ENCODE measurements around the gene CALHM3. TPM values are rescaled to one million over a fixed set of nuclear protein-coding genes. Genes with fewer than 3 reads are reported as not detected.

The CALHM3 gene
- total and polyA plus RNA-seq, 7 experiments from 2014 or later: not detected

DNA sequence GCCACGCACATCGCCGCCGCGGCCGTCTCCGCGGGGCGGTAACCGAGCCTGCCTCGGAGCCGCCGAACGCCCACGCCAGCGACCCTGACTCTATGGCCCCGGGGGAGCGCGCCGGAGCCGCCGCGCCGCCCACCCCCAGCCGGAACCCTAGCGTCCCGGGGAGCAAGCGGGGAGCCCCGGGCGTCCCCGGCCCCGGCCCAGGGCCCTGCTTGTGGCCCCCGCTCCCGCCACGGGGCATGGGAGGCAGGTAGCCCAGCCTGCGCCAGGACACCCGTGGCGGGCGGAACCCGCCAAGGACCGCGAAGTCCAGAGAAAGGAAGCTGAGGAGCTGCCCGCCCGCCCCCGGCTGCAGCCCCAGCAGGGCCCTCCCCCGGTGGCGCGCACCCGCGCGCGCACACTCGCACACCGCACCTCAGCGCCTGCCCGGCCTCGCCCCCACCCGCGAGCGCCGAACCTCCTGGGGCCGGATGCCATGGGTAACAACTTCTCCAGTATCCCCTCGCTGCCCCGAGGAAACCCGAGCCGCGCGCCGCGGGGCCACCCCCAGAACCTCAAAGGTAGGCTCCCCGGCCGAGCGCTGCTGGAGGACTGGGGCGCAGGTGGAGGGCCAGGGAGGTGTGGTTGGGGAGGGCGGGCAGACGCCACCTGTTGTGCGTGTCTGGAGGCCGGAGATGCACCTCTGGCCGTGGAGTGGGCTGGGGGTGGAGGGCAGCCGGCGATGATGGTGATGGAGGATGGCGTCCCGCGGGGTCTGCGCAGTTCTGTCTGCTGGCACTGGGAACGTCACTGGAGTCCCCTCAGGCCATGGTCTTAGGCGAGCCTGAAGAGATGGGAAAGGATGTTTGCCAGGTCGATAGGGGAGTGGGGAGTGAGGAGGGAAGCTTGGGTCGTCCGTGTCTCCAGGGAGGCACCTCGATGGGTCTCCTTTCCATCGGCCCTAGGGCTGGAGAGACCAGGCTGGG is 15.2 kb upstream of the CALHM3 start:
- Mint-ChIP-seq H3K27ac (no peak overlapping the region), H3K36me3 (no peaks in the 10 kb centered on the region), H3K4me3 (peak overlapping the region; percentile 37 to 82 (median 72)), H3K9me3 (no peaks in the 10 kb centered on the region), H3K27me3 (peaks cover 41 to 62% (median 47%) of the 10 kb centered on the region in 5 donors), H3K4me1 (peaks cover 0 to 18% (median 15%) of the 10 kb centered on the region in 7 donors)
- Histone ChIP-seq H3K4me3 (ENCODE audit: low read length) (peak overlapping the region; percentile 30), H3K36me3 (ENCODE audit: control insufficient read depth in 2 of 3, insufficient read depth in 3 of 3, low read length in 3 of 3) (no peaks in the 10 kb centered on the region), H3K9me3 (ENCODE audit: control insufficient read depth in 2 of 3, low read length in 3 of 3) (no peaks in the 10 kb centered on the region), H3K4me1 (ENCODE audit: control insufficient read depth in 2 of 2, insufficient read depth in 2 of 2, low read length in 2 of 2) (peaks cover 0 to 12% of the 10 kb centered on the region in 2 donors), H3K27ac (ENCODE audit: low read depth, low read length) (no peak overlapping the region), H3K27me3 (ENCODE audit: control insufficient read depth in 2 of 2, insufficient read depth in 2 of 2, low read length in 2 of 2) (no peaks in the 10 kb centered on the region)
- ATAC-seq: peak; percentile 44
- ChIA-PET POLR2A (interaction anchor here (0.6 to 0.7 kb wide), 2 partner anchors 78 to 843 kb away, joined by 3 read pairs; no protein-coding TSS in a partner anchor), CTCF (interaction anchor here (0.6 to 1.5 kb wide), 2 partner anchors 54 to 78 kb away, joined by 4 to 5 read pairs; no protein-coding TSS in a partner anchor)
- intact Hi-C loops (cut with micrococcal nuclease): loop anchor here in 1 of 2 donors (1.0 to 5.0 kb wide), 2 partner anchors 90 to 577 kb away; partner anchors contain the start of gene CNNM2
- peak in 2 of 9 donors; percentile 24 to 53 for DNase-seq

DNA sequence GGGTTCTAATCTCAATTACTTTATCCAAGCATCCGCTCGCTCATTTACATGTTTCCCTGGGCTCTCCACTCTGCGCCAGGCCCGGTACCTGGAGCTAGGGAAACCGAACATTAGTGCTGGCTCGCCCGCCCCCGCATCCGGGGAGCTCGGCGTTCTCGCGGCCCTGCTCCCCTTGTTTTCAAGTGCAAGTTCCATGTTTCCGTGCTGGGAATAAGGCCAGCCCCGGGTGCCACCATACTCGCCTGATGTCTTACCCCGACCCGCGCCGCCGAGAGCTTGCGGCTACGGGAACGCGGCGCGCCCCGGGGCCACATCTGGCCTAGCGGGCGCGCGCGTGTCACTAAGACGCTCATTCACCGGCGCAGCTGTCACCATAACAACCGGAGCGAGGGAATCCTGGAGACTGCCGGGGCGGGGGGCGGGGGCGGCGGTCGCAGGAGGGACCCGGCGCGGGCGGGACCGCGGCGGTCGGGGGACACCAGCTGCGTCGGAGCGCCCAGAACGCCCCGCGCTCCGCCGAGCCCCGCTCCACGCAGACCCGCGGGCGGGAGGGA is 14.4 kb upstream of the CALHM3 start, which contains the start of gene NEURL1:
NEURL1 (plus strand) TSS at position 344 of the 554 bp plus-strand sequence. CDS start 683 bp downstream, outside the sequence.
- no peaks in the 10 kb centered on the region for H3K36me3 ChIP-seq (ENCODE audit: control insufficient read depth in 2 of 3, insufficient read depth in 3 of 3, low read length in 3 of 3)
- H3K27me3 Mint-ChIP-seq: peaks cover 35 to 55% (median 47%) of the 10 kb centered on the region in 5 donors
- DNase-seq: peak in 1 of 9 donors; percentile 47
- no peaks in the 10 kb centered on the region for H3K36me3 Mint-ChIP-seq
- ChIA-PET CTCF (interaction anchor here (1.5 kb wide), 1 partner anchor 77 kb away, joined by 4 read pairs; no protein-coding TSS in a partner anchor), POLR2A (no interaction called here)
- no peaks in the 10 kb centered on the region for H3K27me3 ChIP-seq (ENCODE audit: control insufficient read depth in 2 of 2, insufficient read depth in 2 of 2, low read length in 2 of 2)
- H3K4me1 ChIP-seq (ENCODE audit: control insufficient read depth in 2 of 2, insufficient read depth in 2 of 2, low read length in 2 of 2): peaks cover 0 to 12% of the 10 kb centered on the region in 2 donors
- ATAC-seq: peak; percentile 40
- H3K4me3 Mint-ChIP-seq: peak within 1 kb of the TSS; percentile 75 to 87 (median 82)
- no peak within 1 kb of the TSS for H3K27ac Mint-ChIP-seq
- intact Hi-C loops (cut with micrococcal nuclease): loop anchor here in 1 of 2 donors (1.0 to 5.0 kb wide), 2 partner anchors 91 to 576 kb away; partner anchors contain the start of gene CNNM2
- no peaks in the 10 kb centered on the region for H3K9me3 Mint-ChIP-seq
- H3K4me3 ChIP-seq (ENCODE audit: low read length): peak within 1 kb of the TSS; percentile 42
- H3K27ac ChIP-seq (ENCODE audit: low read depth, low read length): no peak within 1 kb of the TSS
- H3K4me1 Mint-ChIP-seq: peaks cover 0 to 18% (median 15%) of the 10 kb centered on the region in 7 donors
- no peaks in the 10 kb centered on the region for H3K9me3 ChIP-seq (ENCODE audit: control insufficient read depth in 2 of 3, low read length in 3 of 3)

DNA sequence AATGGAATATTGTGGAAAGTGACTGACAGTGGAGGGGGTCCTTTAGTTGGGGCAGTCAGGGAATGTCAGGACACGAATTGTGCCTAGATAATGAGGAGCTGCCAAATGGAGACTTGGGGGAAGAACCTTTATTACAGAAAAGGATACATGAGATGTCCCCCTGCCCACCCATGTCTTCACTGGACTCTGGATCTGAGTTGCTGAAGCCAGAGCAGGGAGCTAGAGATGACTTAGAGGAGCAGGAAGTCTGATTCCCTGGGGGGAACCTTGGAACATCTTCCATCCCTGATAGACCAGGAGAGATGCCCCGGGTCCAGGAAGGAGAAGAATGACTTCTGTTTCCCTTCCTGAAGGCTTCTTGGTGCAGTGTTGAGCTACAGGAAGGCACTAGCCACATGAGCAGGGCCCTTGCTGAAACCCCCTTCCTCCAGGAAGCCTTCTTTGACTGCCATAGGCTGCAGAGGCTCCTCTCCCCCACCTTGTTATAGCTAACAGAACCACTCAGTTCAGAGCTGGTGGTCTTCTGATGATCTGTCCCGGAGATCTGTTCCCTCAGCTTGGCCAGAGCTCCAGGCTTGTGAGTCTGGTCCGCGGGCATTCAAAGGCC is 13.7 kb upstream of the CALHM3 start:
- Histone ChIP-seq H3K36me3 (ENCODE audit: control insufficient read depth in 2 of 3, insufficient read depth in 3 of 3, low read length in 3 of 3) (no peaks in the 10 kb centered on the region), H3K4me1 (ENCODE audit: control insufficient read depth in 2 of 2, insufficient read depth in 2 of 2, low read length in 2 of 2) (peaks cover 0 to 12% of the 10 kb centered on the region in 2 donors), H3K9me3 (ENCODE audit: control insufficient read depth in 2 of 3, low read length in 3 of 3) (no peaks in the 10 kb centered on the region), H3K4me3 (ENCODE audit: low read length) (peak overlapping the region; percentile 42), H3K27ac (ENCODE audit: low read depth, low read length) (no peak overlapping the region), H3K27me3 (ENCODE audit: control insufficient read depth in 2 of 2, insufficient read depth in 2 of 2, low read length in 2 of 2) (no peaks in the 10 kb centered on the region)
- peak overlapping the region; percentile 75 to 87 (median 82) for H3K4me3 Mint-ChIP-seq
- no peaks in the 10 kb centered on the region for H3K9me3 Mint-ChIP-seq
- peaks cover 0 to 18% (median 15%) of the 10 kb centered on the region in 7 donors for H3K4me1 Mint-ChIP-seq
- ChIA-PET CTCF (interaction anchor here (0.6 kb wide), 1 partner anchor 574 kb away, joined by 3 read pairs; no protein-coding TSS in a partner anchor), POLR2A (no interaction called here)
- intact Hi-C loops (cut with micrococcal nuclease): loop anchor here in 1 of 2 donors (1.0 to 5.0 kb wide), 2 partner anchors 92 to 575 kb away; partner anchors contain the start of gene CNNM2
- DNase-seq: no peak
- no peak for ATAC-seq
- no peaks in the 10 kb centered on the region for H3K36me3 Mint-ChIP-seq
- peaks cover 33 to 54% (median 45%) of the 10 kb centered on the region in 5 donors for H3K27me3 Mint-ChIP-seq
- H3K27ac Mint-ChIP-seq: no peak overlapping the region

DNA sequence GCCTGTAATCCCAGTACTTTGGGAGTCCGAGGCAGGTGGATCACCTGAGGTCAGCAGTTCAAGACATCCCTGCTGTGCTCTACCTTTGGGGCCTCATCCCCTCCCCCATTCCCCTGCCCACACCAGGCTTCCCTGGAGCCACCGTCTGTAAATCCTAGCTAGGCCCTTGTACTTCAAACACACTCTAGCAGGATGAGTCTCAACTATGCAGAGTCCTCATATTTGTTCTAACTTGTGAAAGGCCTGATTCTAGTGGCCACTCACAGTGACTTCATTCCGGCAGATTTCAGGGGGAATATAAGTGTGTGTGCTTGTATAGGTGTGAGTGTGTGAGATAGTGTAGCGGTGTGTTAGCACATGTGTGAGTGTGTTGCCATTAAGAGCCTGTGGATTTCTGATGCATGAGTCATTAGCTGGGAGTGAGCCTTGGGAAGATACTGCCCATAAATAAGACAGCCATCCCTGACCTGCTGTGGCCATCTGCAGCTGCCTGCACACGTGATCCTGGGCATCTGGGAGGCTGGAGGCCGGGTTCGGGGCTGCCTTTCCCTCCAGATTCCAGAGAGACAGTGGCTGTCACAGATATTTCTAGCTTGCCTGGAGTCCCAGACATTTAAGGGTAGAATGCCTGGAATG is 12.8 kb upstream of the CALHM3 start:
- POLR2A ChIA-PET: no interaction called here
- Histone ChIP-seq H3K27me3 (ENCODE audit: control insufficient read depth in 2 of 2, insufficient read depth in 2 of 2, low read length in 2 of 2) (no peaks in the 10 kb centered on the region), H3K4me3 (ENCODE audit: low read length) (no peak overlapping the region), H3K36me3 (ENCODE audit: control insufficient read depth in 2 of 3, insufficient read depth in 3 of 3, low read length in 3 of 3) (no peaks in the 10 kb centered on the region), H3K27ac (ENCODE audit: low read depth, low read length) (no peak overlapping the region), H3K4me1 (ENCODE audit: control insufficient read depth in 2 of 2, insufficient read depth in 2 of 2, low read length in 2 of 2) (peaks cover 0 to 12% of the 10 kb centered on the region in 2 donors), H3K9me3 (ENCODE audit: control insufficient read depth in 2 of 3, low read length in 3 of 3) (no peaks in the 10 kb centered on the region)
- peaks cover 25 to 46% (median 35%) of the 10 kb centered on the region in 5 donors for H3K27me3 Mint-ChIP-seq
- no peaks in the 10 kb centered on the region for H3K9me3 Mint-ChIP-seq
- peak overlapping the region in 6 of 10 donors; percentile 18 to 86 (median 81) for H3K4me3 Mint-ChIP-seq
- H3K27ac Mint-ChIP-seq: no peak overlapping the region
- CTCF ChIA-PET: interaction anchor here (0.6 to 1.9 kb wide), 2 partner anchors 76 to 575 kb away, joined by 3 to 9 read pairs; no protein-coding TSS in a partner anchor
- no peaks in the 10 kb centered on the region for H3K36me3 Mint-ChIP-seq
- peaks cover 0 to 18% (median 15%) of the 10 kb centered on the region in 7 donors for H3K4me1 Mint-ChIP-seq
- DNase-seq (no peak), ATAC-seq (no peak)
- intact Hi-C loops (cut with micrococcal nuclease): loop anchor here in 1 of 2 donors (5.0 kb wide), 1 partner anchor 575 kb away; the partner anchor contains the start of gene CNNM2

DNA sequence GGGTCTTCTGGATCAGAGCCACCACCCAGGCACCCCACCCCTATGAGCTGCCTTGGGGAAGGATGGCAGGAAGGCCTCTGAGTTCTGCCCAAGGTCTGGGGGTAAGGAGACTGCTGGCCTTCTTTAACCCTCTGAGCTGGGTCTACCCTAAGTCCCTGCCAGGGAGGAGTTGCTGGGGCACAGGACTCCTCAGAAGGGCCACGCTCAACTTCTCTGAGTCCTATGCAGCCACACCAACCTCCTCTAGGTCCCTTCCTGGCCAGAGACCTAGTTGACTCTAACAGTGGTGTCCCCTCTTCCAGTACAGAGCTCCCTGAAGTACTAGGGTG is 11.9 kb upstream of the CALHM3 start:
- Histone ChIP-seq H3K4me1 (ENCODE audit: control insufficient read depth in 2 of 2, insufficient read depth in 2 of 2, low read length in 2 of 2) (peaks cover 0 to 12% of the 10 kb centered on the region in 2 donors), H3K27ac (ENCODE audit: low read depth, low read length) (no peak overlapping the region), H3K36me3 (ENCODE audit: control insufficient read depth in 2 of 3, insufficient read depth in 3 of 3, low read length in 3 of 3) (no peaks in the 10 kb centered on the region), H3K4me3 (ENCODE audit: low read length) (no peak overlapping the region), H3K9me3 (ENCODE audit: control insufficient read depth in 2 of 3, low read length in 3 of 3) (no peaks in the 10 kb centered on the region), H3K27me3 (ENCODE audit: control insufficient read depth in 2 of 2, insufficient read depth in 2 of 2, low read length in 2 of 2) (no peaks in the 10 kb centered on the region)
- no peak overlapping the region for H3K27ac Mint-ChIP-seq
- no peaks in the 10 kb centered on the region for H3K9me3 Mint-ChIP-seq
- no peaks in the 10 kb centered on the region for H3K36me3 Mint-ChIP-seq
- peaks cover 0 to 18% (median 15%) of the 10 kb centered on the region in 7 donors for H3K4me1 Mint-ChIP-seq
- DNase-seq (no peak), ATAC-seq (no peak)
- H3K27me3 Mint-ChIP-seq: peaks cover 24 to 39% (median 31%) of the 10 kb centered on the region in 5 donors
- intact Hi-C loops (cut with micrococcal nuclease): loop anchor here in 1 of 2 donors (5.0 kb wide), 1 partner anchor 574 kb away; the partner anchor contains the start of gene CNNM2
- CTCF ChIA-PET: interaction anchor here (1.9 kb wide), 1 partner anchor 75 kb away, joined by 9 read pairs; no protein-coding TSS in a partner anchor
- no peak overlapping the region for H3K4me3 Mint-ChIP-seq
- POLR2A ChIA-PET: no interaction called here

Measured in naive thymus-derived CD4-positive, alpha-beta T cell (primary cell).